Erythroblast (primary cell): ENCODE measurements around the gene ABCC3.

Experiments
- GATA1 ChIP-seq: IDR thresholded peaks from 2 replicates; pipeline ENCODE4 v1.6.1; 2011; ENCODE audit warnings: low read depth, mild to moderate bottlenecking, control low read depth, low read length, moderate library complexity
- POLR2A ChIP-seq: IDR thresholded peaks from 2 replicates; pipeline ENCODE4 v1.6.1; 2011; ENCODE audit warnings: mild to moderate bottlenecking, low read length

- TF ChIP-seq POLR2A = no peak
- TF ChIP-seq GATA1 = no peak
Measured at GRCh38 chr17:50633683-50634082, 998 bp upstream of the ABCC3 start.
